Activated B cell treated with CpG ODN at 0.5 μM for 24 hours (primary cell): ENCODE results near the gene NPHS1. TPM values are rescaled to one million over a fixed set of nuclear protein-coding genes. Genes with fewer than 3 reads are reported as not detected.

ENCODE experiments used
- ATAC-seq: fragments of 200-7000 bp; cut with Tn5 transposase; one replicate; pipeline ENCODE4 v1.10.0; 2021; ENCODE audit warnings: low read depth, mild to moderate bottlenecking, moderate library complexity
- CTCF ChIA-PET: fragments of 350-600 bp; sonication (Branson Sonifier 250); formaldehyde crosslinking; loops from one replicate; lab custom pipeline; 2021; ENCODE audit warnings: antibody characterized with exemption; lab: Charles Lee
- POLR2A ChIA-PET: fragments of 350-600 bp; sonication (Branson Sonifier 250); formaldehyde crosslinking; loops from one replicate; lab custom pipeline; 2021; ENCODE audit warnings: antibody characterized with exemption; lab: Charles Lee
- DNase-seq: peaks from one replicate; pipeline ENCODE4 v3.0.0; 2022
- H3K27ac Mint-ChIP-seq: one replicate; pipeline ENCODE4 v1.8.0; 2020; ENCODE audit warnings: mixed read lengths
- H3K27me3 Mint-ChIP-seq: one replicate; pipeline ENCODE4 v1.8.0; 2021; ENCODE audit warnings: mixed read lengths
- H3K36me3 Mint-ChIP-seq: one replicate; pipeline ENCODE4 v1.8.0; 2021; ENCODE audit warnings: low read depth, mixed read lengths
- H3K4me1 Mint-ChIP-seq: one replicate; pipeline ENCODE4 v1.8.0; 2021; ENCODE audit warnings: mixed read lengths
- H3K4me3 Mint-ChIP-seq: one replicate; pipeline ENCODE4 v1.8.0; 2020; ENCODE audit warnings: mild to moderate bottlenecking, mixed read lengths
- H3K9me3 Mint-ChIP-seq: one replicate; pipeline ENCODE4 v1.8.0; 2020; ENCODE audit warnings: mixed read lengths
- CTCF ChIP-seq: fragments of 200-600 bp; IDR thresholded peaks from one replicate; pipeline ENCODE4 v1.8.0; 2022; ENCODE audit warnings: antibody characterized with exemption, mild to moderate bottlenecking
- intact Hi-C: fragments of 100-400 bp; cut with micrococcal nuclease; formaldehyde crosslinking; loops from one replicate; pipeline ENCODE4 v1.15.1; 2024
- total RNA-seq: library from RNA; stranded (reverse); gene quantifications from 2 replicates; pipeline ENCODE4 v1.2.3, GENCODE V29; 2022

The NPHS1 gene
- total RNA-seq, 1 donor from 2014 or later: 0.18 TPM

- DNase-seq: no peak
- TF ChIP-seq CTCF: no peak
- no peaks in the 10 kb centered on the region for H3K4me1 Mint-ChIP-seq
- no peak for ATAC-seq
- H3K27me3 Mint-ChIP-seq: peaks cover 10% of the 10 kb centered on the region
- no peak within 1 kb of the TSS for H3K4me3 Mint-ChIP-seq
- H3K9me3 Mint-ChIP-seq: peaks cover 4% of the 10 kb centered on the region
- no peak within 1 kb of the TSS for H3K27ac Mint-ChIP-seq
- CTCF ChIA-PET: no interaction called here
- POLR2A ChIA-PET: no interaction called here
- no peaks in the 10 kb centered on the region for H3K36me3 Mint-ChIP-seq
- intact Hi-C loops: no loop called here
These were observed 39.9 kb downstream of the NPHS1 start, which contains the start of gene PRODH2 for GRCh38 chr19:35812220-35813042. TSS of gene PRODH2 (minus strand) at chr19:35812845. CDS start at chr19:35812805, 40 bp downstream.

GRCh38 chr19:35811317-35812219, 40.7 kb downstream of the NPHS1 start:
- TF ChIP-seq CTCF: no peak
- Mint-ChIP-seq H3K36me3 (no peaks in the 10 kb centered on the region), H3K9me3 (peaks cover 4% of the 10 kb centered on the region), H3K4me3 (no peak overlapping the region), H3K4me1 (no peaks in the 10 kb centered on the region), H3K27me3 (peaks cover 9% of the 10 kb centered on the region), H3K27ac (no peak overlapping the region)
- CTCF ChIA-PET: no interaction called here
- DNase-seq (no peak), ATAC-seq (no peak)
- POLR2A ChIA-PET: no interaction called here
- intact Hi-C loops: no loop called here

- no peaks in the 10 kb centered on the region for H3K36me3 Mint-ChIP-seq
- no peak for DNase-seq
- intact Hi-C loops: no loop called here
- TF ChIP-seq CTCF: no peak
- H3K4me3 Mint-ChIP-seq: no peak overlapping the region
- no peaks in the 10 kb centered on the region for H3K9me3 Mint-ChIP-seq
- CTCF ChIA-PET: no interaction called here
- POLR2A ChIA-PET: no interaction called here
- peaks cover 6% of the 10 kb centered on the region for H3K27me3 Mint-ChIP-seq
- ATAC-seq: no peak
- H3K4me1 Mint-ChIP-seq: peaks cover 10% of the 10 kb centered on the region
- H3K27ac Mint-ChIP-seq: no peak overlapping the region
These were observed 44.7 kb downstream of the NPHS1 start for GRCh38 chr19:35807633-35808032.

GRCh38 chr19:35806597-35806996, 45.7 kb downstream of the NPHS1 start:
- CTCF ChIA-PET: no interaction called here
- peaks cover 2% of the 10 kb centered on the region for H3K9me3 Mint-ChIP-seq

More at GRCh38 chr19:35806597-35806996, 45.7 kb downstream of the NPHS1 start:
- intact Hi-C loops: no loop called here
- ATAC-seq (no peak), DNase-seq (no peak)
- TF ChIP-seq CTCF: no peak
- Mint-ChIP-seq H3K4me3 (no peak overlapping the region), H3K36me3 (no peaks in the 10 kb centered on the region), H3K4me1 (peaks cover 10% of the 10 kb centered on the region), H3K27me3 (peaks cover 5% of the 10 kb centered on the region), H3K27ac (no peak overlapping the region)
- POLR2A ChIA-PET: no interaction called here
